LNCaP clone FGC (cell line): ENCODE results near the gene UCN.
"Not testable (repeated sequence)": the region's sequence is repeated elsewhere in the genome, so short reads cannot be mapped to it uniquely, and the experiment has no call there.

ENCODE experiments used
- DNase-seq: peaks from one replicate; pipeline ENCODE4 v3.0.0-alpha.2; 2011; ENCODE audit warnings: low read depth
- H3K4me3 ChIP-seq: 2 replicates; pipeline ENCODE4 v1.5.1; 2011; ENCODE audit warnings: mild to moderate bottlenecking, low read depth, low read length, control low read depth
- TF ChIP-seq, protein P1 (sequence below): IDR thresholded peaks from 2 replicates; pipeline ENCODE4 v1.5.1; 2012; ENCODE audit warnings: mild to moderate bottlenecking; ENCODE audit not compliant: control insufficient read depth, insufficient read depth; ENCODE audit errors: extremely low read depth

Gene UCN, protein sequence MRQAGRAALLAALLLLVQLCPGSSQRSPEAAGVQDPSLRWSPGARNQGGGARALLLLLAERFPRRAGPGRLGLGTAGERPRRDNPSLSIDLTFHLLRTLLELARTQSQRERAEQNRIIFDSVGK

GRCh38 chr2:27308359-27308881 lies at the start of gene UCN:
UCN (minus strand) TSS chr2:27308445; CDS start chr2:27307895, 550 bp downstream.
- TF ChIP-seq, protein P1, sequence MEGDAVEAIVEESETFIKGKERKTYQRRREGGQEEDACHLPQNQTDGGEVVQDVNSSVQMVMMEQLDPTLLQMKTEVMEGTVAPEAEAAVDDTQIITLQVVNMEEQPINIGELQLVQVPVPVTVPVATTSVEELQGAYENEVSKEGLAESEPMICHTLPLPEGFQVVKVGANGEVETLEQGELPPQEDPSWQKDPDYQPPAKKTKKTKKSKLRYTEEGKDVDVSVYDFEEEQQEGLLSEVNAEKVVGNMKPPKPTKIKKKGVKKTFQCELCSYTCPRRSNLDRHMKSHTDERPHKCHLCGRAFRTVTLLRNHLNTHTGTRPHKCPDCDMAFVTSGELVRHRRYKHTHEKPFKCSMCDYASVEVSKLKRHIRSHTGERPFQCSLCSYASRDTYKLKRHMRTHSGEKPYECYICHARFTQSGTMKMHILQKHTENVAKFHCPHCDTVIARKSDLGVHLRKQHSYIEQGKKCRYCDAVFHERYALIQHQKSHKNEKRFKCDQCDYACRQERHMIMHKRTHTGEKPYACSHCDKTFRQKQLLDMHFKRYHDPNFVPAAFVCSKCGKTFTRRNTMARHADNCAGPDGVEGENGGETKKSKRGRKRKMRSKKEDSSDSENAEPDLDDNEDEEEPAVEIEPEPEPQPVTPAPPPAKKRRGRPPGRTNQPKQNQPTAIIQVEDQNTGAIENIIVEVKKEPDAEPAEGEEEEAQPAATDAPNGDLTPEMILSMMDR, result no peak
- H3K4me3 ChIP-seq, result no peak within 1 kb of the TSS
- DNase-seq, result no peak

DNA sequence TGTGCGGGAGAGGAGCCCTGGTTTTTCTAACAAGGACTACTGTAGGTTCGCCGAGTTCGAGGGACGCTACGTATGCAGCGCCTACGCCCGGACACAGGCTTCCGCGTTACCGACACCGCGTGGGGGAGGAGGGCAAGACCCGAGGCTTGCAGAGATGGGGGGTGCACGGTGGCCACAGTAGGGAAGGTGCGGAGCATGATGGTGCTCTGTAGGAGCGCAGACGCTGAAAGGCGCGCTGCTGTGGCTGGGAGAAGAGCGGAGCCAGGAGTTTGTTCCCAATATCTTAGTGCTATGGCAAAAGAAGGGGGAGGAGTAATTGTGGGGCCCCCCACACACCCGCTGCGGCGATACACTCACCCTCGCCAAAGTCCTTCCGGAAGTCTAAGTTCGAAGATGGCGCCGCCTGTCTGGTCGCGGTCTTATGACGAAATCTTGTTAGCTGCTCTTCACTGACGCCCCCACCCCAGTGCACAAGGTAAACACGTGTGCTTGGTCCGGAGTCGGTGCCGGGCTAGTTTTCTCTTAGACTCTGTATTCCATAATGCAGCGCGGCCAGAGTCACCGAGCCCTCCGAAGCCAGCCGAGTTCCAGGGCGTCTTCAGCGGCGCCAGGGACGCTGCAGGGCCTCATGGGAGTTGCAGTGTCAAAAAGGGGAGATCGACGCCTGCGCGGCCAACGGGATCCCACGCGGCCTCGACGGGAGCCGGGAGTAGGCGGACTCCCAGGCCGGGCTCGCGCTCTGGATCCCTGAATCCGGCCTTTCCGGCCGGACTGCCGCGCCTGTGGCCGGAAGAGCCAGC lies 48.3 kb upstream of the UCN start, which contains the start of gene GTF3C2:
Gene GTF3C2 (minus strand): TSS at position 383 of the 800 bp plus-strand sequence. CDS start 13,210 bp downstream, outside the sequence.
- peak; percentile 94 for DNase-seq
- TF ChIP-seq, protein P1, result no peak
- peak within 1 kb of the TSS; percentile 88 for H3K4me3 ChIP-seq

GRCh38 chr2:27356056-27356381 lies 47.8 kb upstream of the UCN start:
- TF ChIP-seq, protein P1, result no peak
- no peak for DNase-seq

DNA sequence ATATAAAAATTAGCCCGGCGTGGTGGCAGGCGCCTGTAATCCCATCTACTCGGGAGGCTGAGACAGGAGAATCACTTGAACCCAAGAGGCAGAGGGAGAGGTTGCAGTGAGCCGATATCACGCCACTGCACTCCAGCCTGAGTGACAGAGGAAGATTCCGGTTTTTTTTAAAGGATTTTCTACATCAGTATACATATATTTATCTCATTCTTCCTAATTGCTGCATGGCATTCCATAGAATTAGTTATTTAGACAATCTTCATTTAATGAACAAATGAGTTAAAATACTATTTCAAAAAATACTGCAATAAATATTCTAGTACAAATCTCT lies 46.3 kb upstream of the UCN start:
- TF ChIP-seq, protein P1, result no peak
- no peak for DNase-seq
- H3K4me3 ChIP-seq, result no peak overlapping the region

More at GRCh38 chr2:27356056-27356381, 47.8 kb upstream of the UCN start:
- peak overlapping the region; percentile 88 for H3K4me3 ChIP-seq

DNA sequence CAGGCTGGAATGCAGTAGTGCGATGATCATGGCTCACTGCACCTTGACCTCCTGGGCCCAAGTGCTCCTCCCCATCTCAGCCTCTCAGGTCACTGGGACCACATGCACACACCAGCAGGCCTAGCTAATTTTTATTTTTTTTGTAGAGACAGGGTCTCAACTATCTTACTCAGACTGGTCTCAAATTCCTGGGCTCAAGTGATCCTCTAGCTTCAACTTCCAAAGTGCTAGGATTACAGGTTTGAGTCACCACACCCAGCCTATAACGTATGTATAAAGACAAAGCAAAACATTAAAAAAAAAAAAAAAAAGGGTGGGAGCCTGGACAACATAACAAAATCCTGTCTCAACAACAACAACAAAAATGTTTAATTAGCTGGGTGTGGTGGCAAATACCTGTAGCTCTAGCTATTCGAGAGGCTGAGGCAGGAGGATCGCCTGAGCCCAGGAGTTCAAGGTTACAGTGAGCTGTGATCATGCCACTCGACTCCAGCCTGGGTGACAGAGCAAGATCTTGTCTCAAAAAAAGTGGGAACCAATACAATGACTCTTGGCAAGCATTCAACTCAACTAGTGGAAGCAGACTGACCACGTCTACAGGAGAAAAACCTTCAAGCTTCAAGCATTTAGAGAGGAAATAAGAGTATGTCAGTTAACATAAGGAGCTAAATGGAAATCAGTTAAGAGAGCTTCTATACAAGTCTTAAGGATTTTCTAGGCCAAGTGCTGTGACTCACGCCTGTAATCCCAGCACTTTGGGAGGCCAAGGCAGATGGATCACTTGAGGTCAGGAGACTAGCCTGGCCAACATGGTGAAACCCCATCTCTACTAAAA lies 45.7 kb upstream of the UCN start:
- DNase-seq, result no peak
- TF ChIP-seq, protein P1, result no peak
- H3K4me3 ChIP-seq, result no peak overlapping the region

DNA sequence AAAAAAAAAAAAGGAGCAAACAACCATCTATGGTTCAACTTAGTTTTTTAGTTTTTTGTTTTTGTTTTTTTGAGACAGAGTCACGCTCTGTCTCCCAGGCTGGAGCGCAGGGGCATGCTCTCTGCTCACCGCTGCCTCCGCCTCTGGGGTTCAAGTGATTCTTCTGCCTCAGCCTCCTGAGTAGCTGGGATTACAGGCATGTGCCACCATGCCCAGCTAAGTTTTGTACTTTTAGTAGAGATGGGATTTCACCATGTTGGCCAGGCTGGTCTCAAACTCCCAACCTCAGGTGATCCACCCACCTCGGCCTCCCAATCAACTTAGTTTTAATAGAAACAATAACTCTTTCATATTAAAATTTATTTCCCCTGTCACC lies 45.1 kb upstream of the UCN start:
- not testable (repeated sequence) for DNase-seq, H3K4me3 ChIP-seq
